HG03196 (cell line): ENCODE results near the gene NTM.

Source experiments
- ATAC-seq: cut with Tn5 transposase; IDR thresholded peaks from one replicate; pipeline ENCODE4 v1.9.1; 2021; ENCODE audit not compliant: unreplicated experiment

Gene NTM

GRCh38 chr11:131928992-131929391, 558.6 kb downstream of the NTM start:
- no peak for ATAC-seq

GRCh38 chr11:131932584-131933325, 562.3 kb downstream of the NTM start:
- no peak for ATAC-seq

DNA sequence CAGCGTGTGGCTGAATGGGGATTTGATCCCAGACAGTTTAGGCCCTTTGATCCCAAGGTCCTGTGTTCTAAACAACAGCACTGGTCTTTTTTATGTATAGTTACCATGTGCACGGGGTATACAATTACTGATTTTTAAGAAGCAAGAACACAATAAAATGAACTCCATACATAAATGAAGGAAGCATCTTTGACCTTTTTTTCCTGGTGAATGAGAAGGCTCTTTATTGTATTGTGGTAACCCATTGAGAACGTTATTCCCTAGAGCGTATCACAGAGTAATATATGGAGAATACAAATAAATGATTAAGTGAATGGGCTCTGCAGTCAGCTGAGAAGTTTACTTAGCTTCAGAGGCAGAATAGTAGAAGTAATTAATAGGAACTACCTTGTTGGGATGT, 563.6 kb downstream of the NTM start:
- ATAC-seq, result no peak

GRCh38 chr11:131938351-131938751, 567.9 kb downstream of the NTM start:
- ATAC-seq, result no peak

DNA sequence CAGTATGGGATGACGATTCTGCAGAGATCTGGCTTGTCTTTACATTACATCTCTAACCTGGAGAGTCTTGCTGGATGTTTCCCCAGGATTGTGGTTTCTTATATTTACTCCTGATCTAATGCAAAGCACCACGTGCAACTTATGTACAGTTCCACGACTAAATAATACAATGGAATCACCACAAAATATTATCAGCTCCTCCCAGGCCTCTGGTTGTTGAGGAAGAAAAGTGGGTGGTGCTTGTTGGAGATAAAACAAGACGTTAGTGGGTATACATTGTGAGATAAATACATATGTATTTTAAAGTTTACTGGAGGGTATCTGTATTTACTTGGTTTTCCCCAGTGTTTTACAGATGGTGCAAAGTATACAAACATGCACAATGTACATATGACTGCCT, 569.7 kb downstream of the NTM start:
- no peak for ATAC-seq

DNA sequence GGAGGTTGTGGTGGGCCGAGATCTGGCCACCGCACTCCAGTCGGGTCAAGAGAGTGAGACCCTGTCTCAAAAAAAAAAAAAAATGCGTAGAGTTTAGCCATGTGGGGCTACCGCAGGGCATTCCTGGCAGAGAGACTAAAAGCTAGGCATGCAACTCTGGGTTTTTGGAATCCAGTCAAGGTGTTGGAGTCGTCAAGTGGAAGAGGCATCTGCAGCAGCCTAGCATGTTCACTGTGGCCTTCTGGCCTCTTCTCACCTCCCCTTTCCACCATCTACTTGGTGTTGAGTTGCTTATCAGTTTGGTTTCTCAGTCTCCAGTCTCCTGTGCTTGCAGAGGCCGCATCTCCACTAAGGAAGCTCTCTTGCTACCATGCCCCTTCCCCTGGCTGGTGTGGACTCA, 572.5 kb downstream of the NTM start:
- ATAC-seq, result no peak

- ATAC-seq, result no peak
Observed at GRCh38 chr11:131943295-131943694, 572.9 kb downstream of the NTM start.

- ATAC-seq, result no peak
Observed at GRCh38 chr11:131944736-131945135, 574.3 kb downstream of the NTM start.

- ATAC-seq, result no peak
Observed at GRCh38 chr11:131945706-131946105, 575.3 kb downstream of the NTM start.

- no peak for ATAC-seq
Observed at GRCh38 chr11:131947511-131947910, 577.1 kb downstream of the NTM start.

- no peak for ATAC-seq
Observed at GRCh38 chr11:131951121-131951520, 580.7 kb downstream of the NTM start.

GRCh38 chr11:131954146-131954545, 583.7 kb downstream of the NTM start:
- ATAC-seq, result no peak

DNA sequence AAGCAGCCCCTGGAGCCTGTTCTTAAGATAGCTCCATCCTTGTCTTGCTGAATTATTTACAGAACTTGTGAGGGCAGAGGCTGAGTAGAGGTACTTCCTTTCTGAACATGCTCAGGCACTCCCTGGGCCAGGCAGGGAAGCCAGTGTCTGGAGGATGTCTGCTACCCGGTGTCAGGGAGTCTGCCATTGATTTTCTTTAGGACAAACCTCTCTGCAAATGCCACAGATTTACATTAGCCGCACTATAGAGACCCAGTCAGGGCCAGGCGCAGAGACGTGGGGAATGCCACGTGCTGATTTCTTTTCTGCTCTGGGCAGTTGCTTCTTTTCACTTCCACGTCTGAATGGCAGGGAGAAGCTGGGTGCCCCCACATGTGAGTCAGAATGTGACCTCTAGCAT, 585.5 kb downstream of the NTM start:
- no peak for ATAC-seq

DNA sequence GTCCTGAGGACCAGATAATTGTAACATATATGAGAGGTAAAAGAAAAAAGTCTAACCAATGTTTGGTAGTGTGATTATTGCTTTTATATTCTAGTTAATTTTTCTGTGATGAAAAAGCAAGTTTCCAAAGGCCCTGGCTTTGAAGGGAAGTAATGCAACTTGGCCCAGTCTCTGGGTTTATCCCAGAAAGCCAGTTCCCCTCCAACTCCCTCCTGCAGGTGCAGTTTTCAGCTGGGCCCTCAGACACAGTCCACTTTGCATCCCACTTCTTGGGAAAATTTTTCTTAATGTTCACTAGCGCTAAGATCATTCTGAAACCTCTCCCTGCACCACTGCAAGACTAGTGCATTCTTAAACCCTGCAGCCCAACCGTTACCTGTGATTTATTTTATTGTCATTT, 586.8 kb downstream of the NTM start:
- no peak for ATAC-seq

GRCh38 chr11:131957875-131958274, 587.5 kb downstream of the NTM start:
- no peak for ATAC-seq

GRCh38 chr11:131962818-131963217, 592.4 kb downstream of the NTM start:
- ATAC-seq, result no peak

DNA sequence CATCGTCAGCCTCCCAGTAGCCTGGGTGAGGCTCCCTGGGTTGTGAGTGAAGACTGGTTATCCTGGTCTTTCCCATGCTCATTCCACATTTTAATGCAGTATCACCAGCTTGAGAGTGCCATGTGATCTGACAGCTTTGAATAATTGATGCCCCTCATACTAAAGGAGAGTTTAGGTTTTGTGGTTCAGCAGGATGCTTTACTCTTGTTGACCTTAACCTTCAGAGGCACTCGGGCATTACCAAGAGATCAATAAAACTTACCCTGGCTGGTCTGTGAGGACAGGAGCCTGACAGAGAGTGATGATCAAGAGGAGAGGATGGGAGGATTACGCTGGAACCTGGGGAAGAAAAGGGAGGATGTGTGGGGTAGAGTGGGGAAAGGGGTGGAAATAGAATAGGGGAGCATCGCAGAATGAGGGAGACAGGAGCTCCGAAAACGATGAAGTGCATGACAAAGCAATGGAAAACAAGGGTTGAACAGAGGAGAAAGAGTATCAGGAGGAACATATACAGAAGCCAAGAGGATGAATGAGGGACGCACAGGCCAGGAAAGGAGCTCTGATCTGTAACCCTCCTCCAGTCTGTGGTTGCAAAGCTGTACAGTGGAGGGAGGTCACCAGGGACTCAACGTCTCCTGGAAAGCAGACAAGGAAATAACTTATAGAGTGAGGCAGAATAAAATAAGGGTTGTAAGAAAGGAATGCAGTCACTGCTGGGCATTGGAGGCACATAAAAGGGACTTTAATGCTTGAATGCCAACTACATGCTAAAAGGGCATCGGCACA, 594.5 kb downstream of the NTM start:
- no peak for ATAC-seq

DNA sequence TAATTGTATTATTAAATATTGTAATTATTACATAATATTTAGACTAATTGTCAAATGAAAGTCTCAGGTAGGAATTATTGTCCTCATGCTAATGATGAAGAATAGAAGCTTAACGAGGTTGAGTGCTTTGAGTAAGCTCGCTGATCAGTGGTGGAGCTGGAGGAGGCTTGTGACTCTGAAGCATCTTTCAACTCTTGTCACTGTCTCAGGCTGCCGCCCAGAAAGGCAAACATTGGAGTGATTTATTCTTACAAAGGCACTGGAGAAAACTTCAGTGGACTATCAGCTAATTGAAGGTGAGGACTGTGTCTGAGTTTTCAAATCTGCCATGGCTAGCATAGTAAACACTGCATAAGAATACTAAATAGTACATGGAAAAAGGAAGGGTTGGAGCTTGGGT, 595.1 kb downstream of the NTM start:
- no peak for ATAC-seq

DNA sequence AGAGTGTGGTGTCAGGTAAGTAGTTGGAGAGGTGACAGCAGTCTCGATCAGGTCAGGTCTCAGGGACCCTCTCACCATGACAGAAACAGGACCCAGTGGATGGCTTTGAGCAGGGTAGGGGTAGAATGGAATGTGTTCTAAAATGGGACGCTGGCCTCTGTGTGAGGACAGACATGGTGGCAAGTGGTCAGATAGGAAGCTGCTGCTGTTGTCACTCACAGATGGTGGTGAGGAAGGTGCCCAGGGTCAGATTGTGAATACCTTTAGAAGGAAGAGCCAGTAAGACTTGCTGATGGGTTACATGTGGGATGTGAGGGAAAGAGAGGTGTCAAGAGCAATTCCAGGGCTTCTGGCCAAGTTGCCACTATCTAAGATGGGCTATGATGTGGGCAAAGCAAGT, 596.3 kb downstream of the NTM start:
- ATAC-seq, result no peak

GRCh38 chr11:131969261-131969660, 598.8 kb downstream of the NTM start:
- ATAC-seq, result no peak

DNA sequence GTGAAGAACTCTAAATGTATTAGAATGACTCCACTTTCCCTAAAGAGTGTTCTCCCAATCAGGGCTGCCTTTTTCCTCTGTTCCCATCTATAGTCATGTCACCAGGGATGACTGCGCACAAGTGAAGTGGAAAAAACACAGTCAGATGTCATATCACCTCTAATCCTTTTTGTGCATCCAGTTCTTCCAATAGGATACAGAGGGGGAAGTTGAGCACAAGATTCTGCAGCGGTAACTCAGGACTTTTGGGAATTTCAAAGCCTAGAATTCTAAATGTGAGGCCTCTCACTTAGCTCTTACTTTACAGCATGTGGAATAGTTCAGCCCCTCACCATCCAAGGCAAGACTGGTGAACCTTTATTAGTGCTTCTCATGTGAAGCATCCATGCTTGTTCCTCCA, 602.6 kb downstream of the NTM start:
- no peak for ATAC-seq

DNA sequence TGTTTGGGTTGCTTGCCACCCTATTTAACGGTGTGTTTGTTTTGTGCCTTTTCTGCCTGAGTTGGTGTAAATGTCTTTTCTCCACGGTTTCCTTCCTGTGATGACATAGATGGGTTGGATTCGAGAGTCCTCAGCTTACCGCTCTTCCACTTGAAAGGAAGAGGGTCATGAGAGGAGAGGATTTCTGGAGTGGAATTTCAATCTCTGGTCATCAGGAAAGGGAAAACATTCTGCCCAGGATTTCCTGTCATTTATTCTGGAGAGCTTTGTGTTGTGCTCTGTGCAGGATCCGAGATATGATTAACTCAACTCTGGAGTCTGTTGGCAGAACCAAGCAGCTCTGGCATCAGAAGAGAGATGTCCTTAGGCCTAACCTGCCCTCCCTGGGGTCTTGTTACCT, 605.2 kb downstream of the NTM start:
- no peak for ATAC-seq

DNA sequence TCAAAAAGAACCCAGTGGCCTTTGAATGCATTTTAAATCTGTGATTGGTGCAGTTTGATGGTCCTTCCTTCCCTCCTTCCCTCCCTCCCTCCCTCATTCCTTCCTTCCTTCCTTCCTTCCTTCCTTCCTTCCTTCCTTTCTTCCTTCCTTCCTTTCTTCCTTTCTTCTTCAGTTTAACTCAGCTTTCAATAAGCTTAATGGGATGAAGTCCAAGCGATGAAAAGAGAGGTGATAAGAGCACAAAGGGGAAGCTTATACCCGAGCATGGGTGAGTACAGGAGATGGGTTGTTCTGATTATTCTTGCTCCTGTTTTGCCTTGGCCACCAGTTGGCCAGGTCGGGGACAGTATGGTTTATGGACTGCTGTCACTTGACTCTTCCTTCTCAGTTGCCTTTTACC, 605.6 kb downstream of the NTM start:
- no peak for ATAC-seq
